Neural crest cell (in vitro differentiated cells): ENCODE data around the gene WASHC2A. TPM values are rescaled to one million over a fixed set of nuclear protein-coding genes. Genes with fewer than 3 reads are reported as not detected.
"Not testable (repeated sequence)": the region's sequence is repeated elsewhere in the genome, so short reads cannot be mapped to it uniquely, and the experiment has no call there.

Source experiments
- DNase-seq: peaks from one replicate; pipeline ENCODE4 v3.0.0; 2021; ENCODE audit warnings: low read depth, mixed read lengths, low spot score
- H3K27ac Mint-ChIP-seq: one replicate; pipeline ENCODE4 v1.8.0; 2021; ENCODE audit warnings: mild to moderate bottlenecking, mixed read lengths; ENCODE audit not compliant: unreplicated experiment
- H3K27me3 Mint-ChIP-seq: 2 replicates; pipeline ENCODE4 v1.8.0; 2021; ENCODE audit warnings: low read depth, mild to moderate bottlenecking, mixed read lengths
- H3K36me3 Mint-ChIP-seq: 2 replicates; pipeline ENCODE4 v1.8.0; 2021; ENCODE audit warnings: low read depth, mild to moderate bottlenecking, mixed read lengths
- H3K4me1 Mint-ChIP-seq: 2 replicates; pipeline ENCODE4 v1.8.0; 2021; ENCODE audit warnings: mixed read lengths
- H3K4me3 Mint-ChIP-seq: one replicate; pipeline ENCODE4 v1.8.0; 2021; ENCODE audit warnings: mild to moderate bottlenecking, mixed read lengths
- H3K9me3 Mint-ChIP-seq: 2 replicates; pipeline ENCODE4 v1.8.0; 2021; ENCODE audit warnings: mixed read lengths
- CTCF ChIP-seq: fragments of 200-600 bp; sonication (generic); conservative IDR thresholded peaks from 2 replicates; pipeline ENCODE4 v1.5.0; 2021; ENCODE audit warnings: antibody characterized with exemption, mild to moderate bottlenecking
- total RNA-seq: library from RNA; stranded (reverse); gene quantifications from 2 replicates; pipeline ENCODE4 v1.2.1, GENCODE V29; 2021

Gene WASHC2A
- total RNA-seq, 1 donor from 2014 or later: 38.5 TPM

GRCh38 chr10:50061548-50061947, 6.2 kb upstream of the WASHC2A start:
- not testable (repeated sequence) for DNase-seq, H3K4me3 Mint-ChIP-seq, H3K27ac Mint-ChIP-seq, H3K36me3 Mint-ChIP-seq, H3K4me1 Mint-ChIP-seq, H3K9me3 Mint-ChIP-seq
- peaks cover 70% of the 10 kb centered on the region for H3K27me3 Mint-ChIP-seq

DNA sequence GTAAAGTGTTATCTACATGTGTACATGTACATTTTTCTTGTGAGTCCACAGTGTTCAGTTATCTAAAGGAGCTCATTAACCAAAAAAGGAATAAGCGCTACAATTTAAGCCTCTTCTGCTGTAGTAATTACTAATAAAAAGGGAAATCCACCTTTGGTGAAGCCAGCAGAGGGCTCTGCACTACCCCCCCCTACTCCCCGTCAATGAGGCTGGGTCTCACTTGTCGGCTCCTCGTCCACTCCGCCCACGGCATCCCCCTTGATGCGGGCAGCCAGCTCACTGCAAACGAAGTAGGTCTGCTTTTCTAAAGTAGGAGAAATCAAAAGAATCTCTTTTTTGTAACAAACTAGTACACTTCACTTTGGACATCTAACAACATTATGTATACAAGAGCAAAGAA, 4.7 kb upstream of the WASHC2A start:
- TF ChIP-seq CTCF: no peak
- peaks cover 59% of the 10 kb centered on the region for H3K27me3 Mint-ChIP-seq
- H3K36me3 Mint-ChIP-seq: no peaks in the 10 kb centered on the region
- H3K4me3 Mint-ChIP-seq: no peak overlapping the region
- H3K9me3 Mint-ChIP-seq: no peaks in the 10 kb centered on the region
- H3K4me1 Mint-ChIP-seq: no peaks in the 10 kb centered on the region
- no peak for DNase-seq
- no peak overlapping the region for H3K27ac Mint-ChIP-seq

DNA sequence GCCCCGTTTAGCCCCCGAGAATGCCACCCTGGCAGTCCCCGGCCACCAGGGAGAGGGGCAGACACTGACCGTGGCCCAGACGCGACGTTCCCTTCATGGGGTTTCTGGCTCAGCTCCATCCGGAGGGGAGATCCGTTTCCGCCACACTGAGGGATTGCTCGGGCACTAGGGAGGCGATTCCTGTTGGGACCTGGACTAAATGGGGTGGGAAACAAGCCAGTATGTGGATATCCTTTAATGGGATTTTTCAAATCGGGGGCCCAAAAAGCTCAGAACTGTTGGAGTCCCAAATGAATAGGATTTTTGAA, 552 bp downstream of the WASHC2A start:
- not testable (repeated sequence) for H3K36me3 Mint-ChIP-seq, DNase-seq, H3K4me1 Mint-ChIP-seq, H3K9me3 Mint-ChIP-seq, H3K27ac Mint-ChIP-seq
- Mint-ChIP-seq H3K4me3 (peak overlapping the region; percentile 57), H3K27me3 (peaks cover 16% of the 10 kb centered on the region)

DNA sequence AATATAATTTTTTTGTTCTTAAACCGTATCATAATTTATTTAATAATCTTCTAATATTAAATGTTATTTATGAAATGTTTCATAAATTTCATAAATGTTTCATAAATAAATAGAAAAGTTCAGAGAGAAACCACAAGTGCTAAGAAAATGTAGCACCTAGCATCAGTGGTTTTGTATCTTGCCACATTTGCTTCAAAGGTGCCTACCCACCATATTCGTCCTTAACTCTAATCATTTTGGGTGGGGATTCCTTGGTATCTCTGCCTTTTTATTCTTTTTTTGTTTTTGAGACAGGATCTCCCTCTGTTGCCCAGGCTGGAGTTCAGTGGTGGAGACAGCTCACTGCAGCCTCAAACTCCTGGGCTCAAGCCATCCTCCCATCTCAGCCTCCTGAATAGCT, 7.4 kb downstream of the WASHC2A start:
- H3K4me3 Mint-ChIP-seq, H3K4me1 Mint-ChIP-seq, H3K9me3 Mint-ChIP-seq, H3K27ac Mint-ChIP-seq, H3K36me3 Mint-ChIP-seq, H3K27me3 Mint-ChIP-seq, DNase-seq: not testable (repeated sequence)

DNA sequence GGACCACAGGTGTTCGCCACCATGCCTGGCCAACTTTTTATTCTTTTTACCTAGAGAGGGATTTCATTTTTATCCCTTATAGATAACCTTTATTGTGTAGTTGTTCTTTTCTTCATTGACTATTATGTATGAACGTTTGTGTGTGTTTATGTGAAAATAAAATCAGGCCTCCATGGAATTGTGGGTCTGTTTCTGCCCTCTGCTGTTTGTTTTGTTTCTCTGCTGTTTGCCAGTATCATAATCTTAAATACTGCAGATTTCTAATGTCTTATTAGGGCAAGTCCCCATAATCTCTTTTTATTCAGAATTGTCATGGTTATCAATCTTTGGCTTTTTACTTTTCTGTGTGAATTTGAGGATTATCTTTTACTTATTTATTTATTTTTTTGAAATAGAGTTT, 7.8 kb downstream of the WASHC2A start:
- H3K9me3 Mint-ChIP-seq, H3K4me3 Mint-ChIP-seq, H3K4me1 Mint-ChIP-seq, H3K27ac Mint-ChIP-seq, DNase-seq, H3K36me3 Mint-ChIP-seq, H3K27me3 Mint-ChIP-seq: not testable (repeated sequence)
- peak; percentile 46 for TF ChIP-seq CTCF

GRCh38 chr10:50091304-50091703, 23.6 kb downstream of the WASHC2A start:
- H3K27ac Mint-ChIP-seq, H3K4me1 Mint-ChIP-seq, H3K27me3 Mint-ChIP-seq, H3K36me3 Mint-ChIP-seq, DNase-seq, H3K4me3 Mint-ChIP-seq, H3K9me3 Mint-ChIP-seq: not testable (repeated sequence)

DNA sequence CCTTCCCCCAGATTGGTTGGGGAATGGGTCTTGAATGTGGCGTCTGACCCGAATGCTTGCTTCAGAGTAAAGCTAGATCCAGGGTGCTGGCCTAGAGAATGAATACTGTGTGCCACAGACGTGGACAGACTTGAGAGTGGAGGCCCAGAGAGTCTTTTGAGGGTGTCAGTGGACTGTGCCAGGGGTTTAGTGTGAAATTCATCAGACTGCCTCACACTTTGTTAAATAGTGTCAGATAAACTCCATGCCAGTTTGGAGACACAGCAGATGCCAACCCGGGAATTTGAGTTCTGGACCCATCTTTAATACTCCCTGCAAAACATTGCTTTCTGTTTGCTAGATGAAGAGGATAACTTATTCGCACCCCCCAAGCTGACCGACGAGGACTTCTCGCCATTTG, 25.2 kb downstream of the WASHC2A start:
- DNase-seq, H3K4me3 Mint-ChIP-seq, H3K27me3 Mint-ChIP-seq, H3K4me1 Mint-ChIP-seq, H3K27ac Mint-ChIP-seq, H3K9me3 Mint-ChIP-seq, H3K36me3 Mint-ChIP-seq: not testable (repeated sequence)

DNA sequence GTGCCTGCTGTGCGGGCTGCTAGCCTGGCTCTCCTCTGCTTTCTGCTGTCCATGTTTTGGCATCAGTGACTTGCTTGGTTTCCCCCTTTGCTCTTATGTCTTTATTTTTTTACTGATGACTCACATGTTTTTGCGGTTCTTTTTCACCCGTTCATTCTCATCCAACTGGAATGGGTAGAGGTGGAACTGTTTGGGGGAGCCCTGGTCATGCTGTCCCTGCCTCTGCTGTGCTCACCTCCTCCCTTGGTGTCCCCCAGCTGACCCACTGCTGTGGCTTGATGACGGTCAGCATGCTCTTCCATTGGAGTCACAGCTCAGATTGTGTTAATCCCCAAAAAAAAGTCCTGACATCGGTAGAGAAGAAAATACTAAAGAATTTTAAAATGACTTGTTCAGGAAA, 26.9 kb downstream of the WASHC2A start:
- H3K36me3 Mint-ChIP-seq, H3K27me3 Mint-ChIP-seq, H3K27ac Mint-ChIP-seq, DNase-seq, H3K4me1 Mint-ChIP-seq, H3K4me3 Mint-ChIP-seq, H3K9me3 Mint-ChIP-seq: not testable (repeated sequence)

DNA sequence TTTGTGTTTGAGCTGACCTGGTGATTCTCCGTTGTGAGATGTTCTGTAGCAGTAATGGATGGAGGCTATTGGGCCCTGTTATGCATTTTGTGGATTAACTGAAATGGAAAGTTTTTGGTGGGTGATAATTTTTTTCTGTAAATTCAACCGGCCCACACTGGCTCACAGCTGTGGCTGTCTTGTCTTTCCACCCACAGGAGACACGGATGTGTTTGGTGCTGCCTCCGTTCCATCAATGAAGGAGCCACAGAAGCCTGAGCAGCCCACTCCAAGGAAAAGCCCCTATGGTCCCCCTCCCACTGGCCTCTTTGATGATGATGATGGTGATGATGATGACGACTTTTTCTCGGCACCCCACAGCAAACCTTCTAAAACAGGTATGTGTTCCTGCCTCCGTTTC, 27.6 kb downstream of the WASHC2A start:
- not testable (repeated sequence) for H3K36me3 Mint-ChIP-seq, H3K27ac Mint-ChIP-seq, H3K27me3 Mint-ChIP-seq, H3K4me3 Mint-ChIP-seq, H3K9me3 Mint-ChIP-seq, DNase-seq, H3K4me1 Mint-ChIP-seq

DNA sequence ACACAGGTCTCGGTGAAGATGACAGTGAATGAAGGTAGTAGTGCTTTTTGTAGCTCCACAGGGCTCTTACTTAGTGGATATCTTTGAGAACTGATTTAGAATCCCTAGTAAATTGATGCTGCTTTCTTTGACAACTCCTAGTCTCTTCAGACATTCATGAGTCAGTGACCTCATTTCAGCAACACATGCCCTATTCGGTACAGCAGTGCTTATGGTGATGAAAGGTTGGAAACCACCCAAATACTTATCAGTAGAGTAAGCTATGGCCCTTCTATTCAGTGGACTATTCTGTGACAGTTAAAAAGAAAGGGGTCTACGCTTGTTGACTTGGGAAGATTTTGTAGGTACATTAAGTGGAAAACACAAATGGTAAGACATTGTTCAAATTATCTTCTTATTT, 29.0 kb downstream of the WASHC2A start:
- not testable (repeated sequence) for H3K27me3 Mint-ChIP-seq, H3K27ac Mint-ChIP-seq, H3K4me3 Mint-ChIP-seq, H3K4me1 Mint-ChIP-seq, H3K9me3 Mint-ChIP-seq, DNase-seq, H3K36me3 Mint-ChIP-seq

- DNase-seq, H3K36me3 Mint-ChIP-seq, H3K4me3 Mint-ChIP-seq, H3K9me3 Mint-ChIP-seq, H3K4me1 Mint-ChIP-seq, H3K27ac Mint-ChIP-seq, H3K27me3 Mint-ChIP-seq: not testable (repeated sequence)
These were observed 30.9 kb downstream of the WASHC2A start for GRCh38 chr10:50098645-50099044.

GRCh38 chr10:50101139-50101582, 33.4 kb downstream of the WASHC2A start:
- DNase-seq, H3K4me1 Mint-ChIP-seq, H3K9me3 Mint-ChIP-seq, H3K36me3 Mint-ChIP-seq, H3K4me3 Mint-ChIP-seq, H3K27me3 Mint-ChIP-seq, H3K27ac Mint-ChIP-seq: not testable (repeated sequence)

DNA sequence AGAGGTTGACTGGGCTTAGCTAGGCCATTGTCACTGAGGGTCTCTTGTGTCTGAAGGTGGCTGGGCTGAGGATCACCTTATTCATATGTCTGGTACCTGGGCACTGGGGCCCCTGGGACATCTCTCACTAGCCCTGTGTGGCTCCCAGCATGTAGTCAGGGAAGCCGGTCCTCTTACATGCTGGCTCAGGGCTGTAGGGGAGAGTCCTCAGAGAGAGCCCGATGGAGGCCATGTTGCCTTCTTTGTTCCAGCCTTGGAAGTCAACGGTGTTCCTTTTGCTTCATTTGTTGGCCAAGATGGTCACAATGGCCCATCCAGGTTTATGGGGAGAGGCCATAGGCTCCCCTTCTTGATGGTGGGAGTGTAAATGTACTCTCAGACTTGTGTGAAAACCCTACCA, 34.0 kb downstream of the WASHC2A start:
- H3K4me3 Mint-ChIP-seq, H3K36me3 Mint-ChIP-seq, DNase-seq, H3K9me3 Mint-ChIP-seq, H3K4me1 Mint-ChIP-seq, H3K27me3 Mint-ChIP-seq, H3K27ac Mint-ChIP-seq: not testable (repeated sequence)
